CD1c-positive myeloid dendritic cell (primary cell): ENCODE results near the gene DDX47.

ENCODE experiments used
- DNase-seq: peaks from one replicate; pipeline ENCODE4 v3.0.0-alpha.2; 2016; ENCODE audit errors: extremely low spot score

Gene DDX47

GRCh38 chr12:12813120-12814101, at the start of gene DDX47:
TSS of gene DDX47 (plus strand) at chr12:12813346. CDS start at chr12:12813368, 22 bp downstream.
- DNase-seq, result peak; percentile 98

- DNase-seq, result no peak
Measured at GRCh38 chr12:12764824-12765223, 48.3 kb upstream of the DDX47 start.

DNA sequence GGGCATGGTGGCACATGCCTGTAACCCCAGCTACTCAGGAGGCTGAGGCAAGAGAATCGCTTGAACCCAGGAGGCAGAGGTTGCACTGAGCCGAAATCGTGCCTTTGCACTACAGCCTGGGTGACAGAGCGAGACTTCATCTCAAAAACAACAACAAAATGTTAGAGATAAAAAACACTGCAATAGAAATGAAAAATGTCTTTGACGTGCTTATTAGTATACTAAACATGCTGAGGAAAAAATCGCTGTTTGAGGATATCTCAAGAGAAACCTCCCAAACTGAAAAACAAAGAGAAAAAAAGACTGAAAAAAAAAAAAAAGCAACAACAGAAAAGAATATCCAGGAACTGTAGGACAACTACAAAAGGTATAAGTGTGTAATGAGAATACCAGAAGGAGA, 42.9 kb upstream of the DDX47 start:
- DNase-seq, result no peak

GRCh38 chr12:12774791-12775190, 38.4 kb upstream of the DDX47 start:
- no peak for DNase-seq

- DNase-seq, result no peak
Measured at GRCh38 chr12:12776261-12776660, 36.9 kb upstream of the DDX47 start.

DNA sequence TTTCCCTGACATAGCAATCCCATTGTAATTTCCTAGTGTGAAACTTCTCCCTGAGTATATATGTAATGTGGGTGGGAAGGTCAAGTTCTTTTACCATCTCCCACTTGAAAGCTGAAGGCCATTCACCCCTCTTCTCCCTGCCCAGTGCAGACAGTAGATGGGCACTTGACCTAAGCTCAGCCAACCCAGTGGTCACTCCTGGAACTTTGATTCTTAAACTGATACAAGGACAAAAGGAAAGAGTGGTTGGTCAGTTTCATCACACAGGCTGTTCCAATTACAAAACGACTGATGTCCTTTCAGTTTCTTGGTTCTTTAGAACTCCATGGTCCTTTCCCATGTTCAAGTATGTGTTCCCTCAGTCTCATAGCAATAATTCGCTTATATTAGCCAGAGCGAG, 36.1 kb upstream of the DDX47 start:
- DNase-seq, result no peak

DNA sequence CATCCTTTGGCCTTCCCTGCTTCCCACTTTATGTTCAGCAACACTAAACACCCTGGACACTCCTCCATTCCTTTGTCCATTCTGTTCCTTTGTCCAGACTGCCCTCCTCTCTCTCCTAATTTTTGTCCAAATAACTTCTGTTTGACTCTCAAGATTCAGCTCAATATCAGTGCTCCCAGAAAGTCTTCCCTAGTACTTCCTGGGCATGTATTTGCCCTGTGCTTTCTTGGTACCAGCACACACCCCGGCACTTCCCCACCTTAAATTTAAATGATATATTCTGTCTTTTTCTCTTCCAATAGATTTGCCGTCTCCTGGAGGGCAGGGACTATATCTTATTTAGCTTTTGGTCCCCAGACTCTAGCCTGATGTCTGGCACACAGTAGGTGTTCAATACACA, 34.1 kb upstream of the DDX47 start:
- no peak for DNase-seq

GRCh38 chr12:12779529-12779928, 33.6 kb upstream of the DDX47 start:
- DNase-seq, result no peak

DNA sequence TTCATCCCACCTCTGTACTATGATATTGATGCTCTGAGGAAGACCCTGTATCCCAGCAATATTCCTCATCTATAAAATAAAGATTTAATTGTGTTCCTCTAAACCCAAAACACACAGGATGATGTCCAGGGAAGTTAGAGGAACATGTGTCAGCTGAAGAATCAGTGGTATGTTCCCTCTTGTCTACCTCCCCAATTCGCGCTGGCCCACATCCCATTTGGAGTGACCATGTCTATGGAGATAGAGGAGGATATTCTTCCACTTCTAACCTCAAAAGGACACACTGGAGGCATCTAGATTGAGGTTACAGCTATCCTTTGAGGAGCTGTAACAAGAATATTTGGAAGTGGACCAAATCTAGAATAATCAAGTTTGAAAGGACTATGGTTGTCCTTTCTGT, 29.0 kb upstream of the DDX47 start:
- DNase-seq, result no peak

DNA sequence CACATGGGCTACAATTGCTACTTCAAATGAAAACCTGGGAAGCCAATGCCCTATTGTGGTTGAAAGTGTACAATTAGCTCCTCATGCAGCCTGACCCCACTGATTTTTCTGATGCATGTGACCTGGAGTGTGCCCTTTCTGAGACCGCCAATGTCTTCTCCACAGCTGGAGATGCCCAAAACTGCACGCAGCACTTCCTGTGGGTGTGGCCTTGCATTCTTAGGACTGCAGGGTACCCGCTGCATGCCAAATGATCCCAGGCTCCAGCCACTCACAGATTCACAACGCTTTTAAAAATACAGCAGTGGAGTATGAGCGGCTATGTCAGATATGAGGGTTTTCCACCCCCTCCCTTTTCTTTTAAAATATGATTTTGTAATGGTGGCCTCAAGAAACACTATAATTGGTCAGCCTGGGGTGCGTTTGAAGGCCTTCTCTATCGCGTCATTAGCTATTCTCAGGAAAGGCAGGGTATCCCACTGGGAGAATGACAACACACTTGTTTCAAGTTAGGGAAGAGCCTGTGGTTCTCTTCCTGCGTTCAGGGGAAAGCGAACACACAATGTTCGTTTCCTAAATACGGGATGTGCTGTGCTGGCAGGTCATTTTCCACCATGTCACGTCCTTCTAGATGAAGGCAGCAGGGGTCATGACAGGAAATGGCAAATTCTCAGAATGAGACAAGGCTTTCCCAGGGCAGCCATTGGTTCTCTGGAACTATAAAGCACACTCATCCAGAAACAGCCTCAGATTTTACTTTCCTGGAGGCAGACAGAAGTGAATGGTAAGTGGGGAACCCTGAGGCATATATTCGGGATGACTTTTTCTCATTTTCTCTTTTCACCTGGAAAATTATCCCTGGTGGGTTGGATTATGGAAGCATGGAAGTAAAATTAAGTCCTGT, 28.0 kb upstream of the DDX47 start, which contains the start of gene APOLD1:
APOLD1 (plus strand) TSS at position 749 of the 904 bp plus-strand sequence; CDS start at position 782, 33 bp downstream.
- no peak for DNase-seq

- no peak for DNase-seq
Measured at GRCh38 chr12:12786351-12786705, 26.8 kb upstream of the DDX47 start.

- DNase-seq, result peak; percentile 90
Measured at GRCh38 chr12:12786706-12787601, 26.2 kb upstream of the DDX47 start.

GRCh38 chr12:12788131-12788530, 25.0 kb upstream of the DDX47 start:
- DNase-seq, result no peak

DNA sequence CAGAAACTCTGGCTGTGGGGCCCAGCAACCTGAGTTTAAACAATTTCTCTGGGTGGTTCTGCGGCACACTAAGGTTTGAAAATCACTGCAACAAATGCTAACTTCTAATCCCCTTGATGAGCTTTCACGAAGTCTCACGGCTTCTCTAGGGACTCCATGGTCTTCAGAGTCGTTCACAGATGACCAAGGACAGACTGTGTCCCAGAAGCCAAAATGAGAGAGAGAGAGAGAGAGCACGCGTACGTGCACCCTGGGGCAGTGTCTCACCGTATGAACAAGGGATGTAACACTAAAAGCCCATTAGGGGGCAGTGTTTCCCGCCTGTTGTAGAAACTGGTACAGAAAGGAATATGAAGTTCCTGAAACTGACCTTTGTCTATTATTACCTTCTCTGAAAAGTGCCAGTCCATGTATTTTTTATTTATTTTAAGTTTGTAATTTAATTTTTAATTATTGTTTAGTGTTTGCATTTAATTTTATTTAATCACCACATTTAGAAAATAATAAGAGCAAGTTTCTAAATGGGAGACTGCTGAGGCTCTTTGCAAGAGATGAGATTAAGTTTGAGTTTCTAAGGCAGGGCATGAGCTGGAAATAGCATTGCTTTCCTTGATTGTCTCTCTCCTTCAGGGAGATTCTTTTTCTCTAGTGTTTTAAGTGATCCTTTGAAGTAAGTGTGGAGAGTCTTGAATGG, 24.3 kb upstream of the DDX47 start:
- DNase-seq, result peak; percentile 90

DNA sequence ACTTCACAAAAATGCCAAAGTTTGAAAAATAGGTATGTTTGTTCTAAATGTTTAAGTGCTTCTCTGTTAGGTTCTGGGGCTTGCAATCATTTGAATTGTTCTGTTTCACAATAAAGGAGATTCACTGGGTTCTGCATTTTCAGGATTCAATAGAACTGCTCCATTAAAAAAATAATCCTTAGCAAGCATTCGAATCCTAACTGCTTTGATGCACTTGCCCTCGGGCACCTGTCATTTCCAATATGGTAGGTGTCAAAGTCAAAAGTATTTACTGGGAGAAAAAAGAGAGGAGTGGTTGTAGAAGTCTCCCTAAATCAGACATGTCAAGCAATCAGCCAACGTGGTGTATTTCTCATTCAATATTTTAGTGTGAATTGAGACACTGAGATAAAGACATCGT, 22.2 kb upstream of the DDX47 start:
- DNase-seq, result no peak

GRCh38 chr12:12791756-12792369, 21.3 kb upstream of the DDX47 start:
- DNase-seq, result no peak

GRCh38 chr12:12792421-12792820, 20.7 kb upstream of the DDX47 start:
- no peak for DNase-seq

- no peak for DNase-seq
Measured at GRCh38 chr12:12794686-12795085, 18.5 kb upstream of the DDX47 start.

- DNase-seq, result no peak
Measured at GRCh38 chr12:12796171-12796570, 17.0 kb upstream of the DDX47 start.
